ENCODE results near the gene IGF2BP1. TPM values are rescaled to one million over a fixed set of nuclear protein-coding genes. Genes with fewer than 3 reads are reported as not detected.

Gene IGF2BP1
- total RNA-seq, 6 experiments from 2014 or later = 26.5 to 65.4 (median 60.0) TPM

- peaks cover 5% of the 10 kb centered on the region; the same call in 1 of the 2 replicates for H3K36me3 Mint-ChIP-seq (ENCODE audit: low read depth)
- H3K4me3 Mint-ChIP-seq = no peak overlapping the region
- peaks cover 59% of the 10 kb centered on the region for H3K4me1 Mint-ChIP-seq (ENCODE audit: low read depth)
- no peaks in the 10 kb centered on the region for H3K9me3 Mint-ChIP-seq
- H3K27me3 Mint-ChIP-seq (ENCODE audit: insufficient read depth) = peaks cover 22% of the 10 kb centered on the region
- no peak for TF ChIP-seq CTCF (IDR thresholded peaks at IDR 0.05)
- peak overlapping the region; percentile 54 for H3K27ac Mint-ChIP-seq
- DNase-seq = no peak
Observed at GRCh38 chr17:49018116-49018612, 21.0 kb downstream of the IGF2BP1 start.

- no peak overlapping the region for H3K27ac Mint-ChIP-seq
Observed at GRCh38 chr17:49018748-49019147, 21.6 kb downstream of the IGF2BP1 start.

GRCh38 chr17:49020609-49021008 is 23.4 kb downstream of the IGF2BP1 start:
- H3K36me3 Mint-ChIP-seq (ENCODE audit: low read depth) = peaks cover 5% of the 10 kb centered on the region; the same call in 1 of the 2 replicates
- peak overlapping the region; percentile 82; the same call in 1 of the 2 replicates for H3K27ac Mint-ChIP-seq
- no peak for TF ChIP-seq CTCF (IDR thresholded peaks at IDR 0.05)
- no peak for DNase-seq
- H3K9me3 Mint-ChIP-seq = no peaks in the 10 kb centered on the region
- H3K4me3 Mint-ChIP-seq = no peak overlapping the region
- H3K27me3 Mint-ChIP-seq (ENCODE audit: insufficient read depth) = peaks cover 13% of the 10 kb centered on the region
- peaks cover 58% of the 10 kb centered on the region for H3K4me1 Mint-ChIP-seq (ENCODE audit: low read depth)

More at GRCh38 chr17:49018748-49019147, 21.6 kb downstream of the IGF2BP1 start:
- H3K4me3 Mint-ChIP-seq = no peak overlapping the region
- DNase-seq = no peak
- no peaks in the 10 kb centered on the region for H3K9me3 Mint-ChIP-seq
- peaks cover 22% of the 10 kb centered on the region for H3K27me3 Mint-ChIP-seq (ENCODE audit: insufficient read depth)
- TF ChIP-seq CTCF (IDR thresholded peaks at IDR 0.05) = no peak
- peaks cover 61% of the 10 kb centered on the region for H3K4me1 Mint-ChIP-seq (ENCODE audit: low read depth)
- peaks cover 5% of the 10 kb centered on the region; the same call in 1 of the 2 replicates for H3K36me3 Mint-ChIP-seq (ENCODE audit: low read depth)

GRCh38 chr17:49021095-49021767 is 24.0 kb downstream of the IGF2BP1 start:
- Mint-ChIP-seq H3K36me3 (ENCODE audit: low read depth) (peaks cover 5% of the 10 kb centered on the region; the same call in 1 of the 2 replicates), H3K9me3 (no peaks in the 10 kb centered on the region), H3K4me1 (ENCODE audit: low read depth) (peaks cover 51% of the 10 kb centered on the region), H3K27ac (peak overlapping the region; percentile 82), H3K27me3 (ENCODE audit: insufficient read depth) (peaks cover 7% of the 10 kb centered on the region), H3K4me3 (peak overlapping the region; percentile 39; the same call in 1 of the 2 replicates)
- no peak for TF ChIP-seq CTCF (IDR thresholded peaks at IDR 0.05)
- DNase-seq = no peak

GRCh38 chr17:49021768-49022103 is 24.6 kb downstream of the IGF2BP1 start:
- Mint-ChIP-seq H3K27ac (peak overlapping the region; percentile 82), H3K36me3 (ENCODE audit: low read depth) (peaks cover 5% of the 10 kb centered on the region; the same call in 1 of the 2 replicates), H3K4me1 (ENCODE audit: low read depth) (peaks cover 46% of the 10 kb centered on the region), H3K27me3 (ENCODE audit: insufficient read depth) (peaks cover 3% of the 10 kb centered on the region; the same call in 1 of the 2 replicates), H3K9me3 (no peaks in the 10 kb centered on the region), H3K4me3 (no peak overlapping the region)
- no peak for DNase-seq
- no peak for TF ChIP-seq CTCF (IDR thresholded peaks at IDR 0.05)
